GM18526 (cell line): ENCODE results near the gene KRT77.

Experiments
- POLR2A ChIP-seq: IDR thresholded peaks from 3 replicates; pipeline ENCODE4 v1.6.1; 2011; ENCODE audit not compliant: insufficient read length; ENCODE audit errors: extremely low read depth

The KRT77 gene

GRCh38 chr12:52699373-52699772, 4.0 kb downstream of the KRT77 start:
- TF ChIP-seq POLR2A, result no peak

- TF ChIP-seq POLR2A, result no peak
Observed at GRCh38 chr12:52698651-52699340, 4.5 kb downstream of the KRT77 start.

DNA sequence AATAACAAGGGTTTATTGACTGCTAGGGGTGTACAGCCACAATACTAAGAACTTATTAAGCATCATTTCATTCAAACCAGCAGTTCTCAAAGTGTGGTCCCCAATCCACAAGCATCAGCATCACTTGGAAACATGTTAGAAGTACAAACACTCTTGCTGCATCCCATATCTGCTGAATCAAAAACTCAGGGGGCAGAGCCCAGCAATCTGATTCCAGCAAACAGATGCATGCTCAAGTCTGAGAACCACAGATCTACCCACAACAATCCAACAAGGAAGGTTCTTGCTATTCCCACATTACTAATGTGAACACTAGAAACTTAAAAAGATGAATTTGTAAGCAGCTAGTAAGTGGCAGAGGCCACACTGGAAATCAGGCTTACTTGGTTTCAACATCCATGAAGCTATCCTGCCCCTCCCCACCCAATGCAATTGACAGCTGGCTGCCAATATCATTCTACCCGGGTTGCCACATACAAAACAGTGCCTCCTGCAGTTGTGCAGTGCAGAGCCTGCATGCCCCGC, 6.2 kb downstream of the KRT77 start:
- no peak for TF ChIP-seq POLR2A

DNA sequence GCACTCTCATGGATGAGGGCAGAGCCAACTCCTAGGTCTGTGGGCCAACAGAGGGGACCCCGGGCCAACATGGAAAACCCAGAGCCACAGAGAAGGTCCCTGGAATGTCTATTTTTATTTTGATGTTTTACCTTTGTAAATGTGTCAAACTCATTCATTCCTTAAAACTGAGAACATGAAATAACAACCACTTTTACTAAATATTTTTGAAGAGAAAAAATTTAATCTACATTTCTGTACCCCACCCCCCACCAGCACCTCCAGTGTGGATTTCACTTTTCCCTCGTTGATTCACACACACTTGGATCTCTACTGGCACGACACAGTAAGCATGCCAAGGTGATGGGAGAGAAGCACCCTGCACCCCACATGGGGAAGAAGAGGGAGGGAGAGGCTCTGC, 6.7 kb downstream of the KRT77 start:
- TF ChIP-seq POLR2A, result no peak

DNA sequence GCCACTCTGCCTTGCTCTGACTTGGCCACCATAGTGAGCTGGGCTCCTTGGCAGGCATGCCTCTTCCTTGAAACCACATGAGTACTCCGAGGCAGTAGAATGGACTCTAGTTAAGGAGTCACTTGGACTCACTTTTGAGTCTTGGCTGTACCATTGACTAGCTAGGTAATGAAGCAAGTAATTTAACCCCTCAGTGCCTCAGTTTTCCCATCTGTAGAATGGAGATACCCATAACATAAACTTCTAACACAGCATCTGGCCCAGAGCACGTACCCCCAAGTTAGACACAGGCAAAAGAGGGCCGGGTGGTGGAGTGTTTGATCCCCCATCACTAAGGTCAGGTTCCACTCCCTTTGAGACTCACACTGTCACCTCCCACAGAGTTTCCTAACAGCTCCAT, 8.3 kb downstream of the KRT77 start:
- TF ChIP-seq POLR2A, result no peak

DNA sequence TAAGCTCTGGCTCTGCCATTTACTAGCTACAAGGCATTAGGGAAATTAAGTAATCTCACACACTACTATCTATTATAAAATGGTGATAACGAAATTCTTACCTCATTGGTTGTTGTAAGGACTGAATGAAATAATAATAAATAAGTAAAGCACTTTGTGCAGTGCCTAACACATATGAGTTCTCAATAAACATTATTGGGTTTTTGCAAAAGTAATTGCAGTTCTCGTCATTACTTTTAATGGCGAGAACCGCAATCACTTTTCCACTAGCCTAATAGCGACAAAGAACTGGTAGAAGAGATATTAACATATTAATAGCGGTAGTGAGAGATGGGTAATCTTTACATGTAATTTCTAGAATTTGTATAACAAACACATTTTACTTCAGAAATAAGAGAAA, 9.2 kb downstream of the KRT77 start:
- no peak for TF ChIP-seq POLR2A

DNA sequence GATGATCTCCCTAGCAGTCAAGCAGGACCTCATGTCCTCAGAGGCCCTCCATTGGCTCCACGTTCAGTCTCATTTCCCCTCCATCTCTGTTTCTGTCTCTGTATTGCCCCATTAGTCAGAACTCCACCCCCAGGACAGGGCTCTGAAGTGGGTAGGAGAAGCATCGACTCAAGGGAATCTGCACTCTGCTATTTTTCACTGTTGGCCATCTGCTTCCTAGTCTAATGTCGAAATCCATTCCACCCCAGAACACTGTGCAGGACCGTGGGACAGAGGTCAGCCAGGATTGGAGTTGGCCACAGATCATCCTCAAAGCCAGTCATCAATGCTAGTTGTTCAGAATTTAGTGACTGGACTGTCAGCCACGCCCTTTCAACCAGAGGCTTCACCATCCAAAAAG, 10.1 kb downstream of the KRT77 start:
- TF ChIP-seq POLR2A, result no peak

- TF ChIP-seq POLR2A, result no peak
Observed at GRCh38 chr12:52692254-52692653, 11.1 kb downstream of the KRT77 start.

DNA sequence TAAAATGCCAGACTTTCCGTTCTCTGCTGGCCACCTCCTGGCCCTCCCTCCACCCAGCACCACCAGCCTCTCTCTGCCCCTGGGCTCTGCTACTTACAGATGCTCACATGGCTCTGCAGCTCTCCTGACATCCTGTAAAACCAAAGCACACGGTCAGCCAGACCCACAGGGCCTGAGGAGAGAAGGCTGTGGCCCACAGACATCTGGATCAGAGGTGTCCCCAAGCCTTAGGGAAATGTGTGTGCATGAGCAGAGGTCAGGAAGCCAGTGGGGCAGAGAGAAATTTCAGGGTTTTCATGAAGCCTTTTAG, 11.5 kb downstream of the KRT77 start:
- no peak for TF ChIP-seq POLR2A

- TF ChIP-seq POLR2A, result no peak
Observed at GRCh38 chr12:52691076-52691840, 12.1 kb downstream of the KRT77 start.

DNA sequence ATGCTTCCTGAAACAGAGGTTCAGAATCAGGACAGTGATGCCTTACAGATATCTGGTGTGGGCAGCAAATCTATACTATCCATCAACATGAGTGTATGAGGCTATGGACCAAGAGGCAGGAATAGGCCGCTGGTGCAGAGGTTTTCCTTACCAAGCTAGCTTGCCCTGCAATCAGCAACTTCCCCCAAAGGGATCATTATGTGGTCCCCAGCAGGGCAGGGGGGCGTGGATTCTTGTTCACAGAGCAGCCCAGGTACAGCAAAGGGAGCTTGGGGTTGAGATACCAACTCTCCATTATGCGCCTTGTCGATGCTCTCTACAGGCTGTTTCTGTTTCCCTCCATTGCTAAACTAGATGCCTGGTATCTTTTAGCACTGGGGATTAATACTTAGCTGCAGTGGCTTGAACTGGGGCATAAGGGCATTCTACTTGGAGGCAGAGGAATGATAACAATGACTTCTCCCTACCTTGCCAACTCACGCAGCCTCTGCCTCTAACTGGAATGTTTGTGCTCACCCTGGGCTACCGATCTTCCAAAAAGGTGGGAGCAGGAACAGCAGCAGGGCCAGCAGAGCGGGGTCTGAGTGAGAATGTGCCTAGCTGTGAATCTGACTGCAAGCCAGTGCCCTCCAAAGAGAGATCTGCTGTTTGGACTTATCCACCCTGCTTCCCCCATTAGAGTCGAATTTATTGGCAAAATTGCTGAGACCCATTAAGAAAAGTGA, 12.8 kb downstream of the KRT77 start:
- TF ChIP-seq POLR2A, result no peak

DNA sequence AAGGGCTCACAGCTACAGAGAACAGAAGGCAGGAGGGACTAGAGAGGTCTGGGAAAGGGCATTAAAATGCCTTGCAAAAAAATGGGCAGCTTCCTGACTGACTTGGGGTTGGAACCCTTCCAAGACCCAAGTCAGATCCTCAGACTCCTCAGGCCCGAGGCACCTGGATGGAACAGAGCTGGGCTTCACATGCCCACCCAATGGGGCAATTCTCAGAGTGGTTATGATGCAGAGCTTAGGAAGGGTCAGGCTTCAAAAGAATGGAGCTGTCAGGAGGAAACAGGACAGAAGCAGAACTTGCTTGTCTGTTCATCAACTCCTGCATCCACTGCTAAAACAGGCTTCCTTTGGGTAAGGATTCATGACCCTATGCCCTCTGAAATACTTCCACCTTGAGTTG, 13.4 kb downstream of the KRT77 start:
- no peak for TF ChIP-seq POLR2A

DNA sequence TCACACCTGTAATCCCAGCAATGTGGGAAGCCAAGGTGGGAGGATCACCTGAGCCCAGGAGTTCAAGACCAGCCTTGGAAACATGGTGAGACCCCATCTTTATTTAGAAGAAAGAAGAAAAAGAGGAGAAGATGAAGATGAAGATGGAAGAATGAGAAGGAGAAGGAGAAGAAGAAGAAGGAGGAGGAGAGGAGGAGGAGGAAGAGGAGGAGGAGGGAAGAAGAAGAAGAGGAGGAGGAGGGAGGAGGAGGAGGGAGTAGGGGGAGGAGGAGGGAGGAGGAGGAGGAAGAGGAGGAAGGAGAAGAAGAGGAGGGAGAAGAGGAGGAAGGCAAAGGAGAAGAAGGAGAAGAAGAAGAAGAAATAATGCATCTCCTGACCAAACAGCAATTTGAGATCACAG, 14.1 kb downstream of the KRT77 start:
- TF ChIP-seq POLR2A, result no peak

GRCh38 chr12:52688481-52688880, 14.8 kb downstream of the KRT77 start:
- no peak for TF ChIP-seq POLR2A

DNA sequence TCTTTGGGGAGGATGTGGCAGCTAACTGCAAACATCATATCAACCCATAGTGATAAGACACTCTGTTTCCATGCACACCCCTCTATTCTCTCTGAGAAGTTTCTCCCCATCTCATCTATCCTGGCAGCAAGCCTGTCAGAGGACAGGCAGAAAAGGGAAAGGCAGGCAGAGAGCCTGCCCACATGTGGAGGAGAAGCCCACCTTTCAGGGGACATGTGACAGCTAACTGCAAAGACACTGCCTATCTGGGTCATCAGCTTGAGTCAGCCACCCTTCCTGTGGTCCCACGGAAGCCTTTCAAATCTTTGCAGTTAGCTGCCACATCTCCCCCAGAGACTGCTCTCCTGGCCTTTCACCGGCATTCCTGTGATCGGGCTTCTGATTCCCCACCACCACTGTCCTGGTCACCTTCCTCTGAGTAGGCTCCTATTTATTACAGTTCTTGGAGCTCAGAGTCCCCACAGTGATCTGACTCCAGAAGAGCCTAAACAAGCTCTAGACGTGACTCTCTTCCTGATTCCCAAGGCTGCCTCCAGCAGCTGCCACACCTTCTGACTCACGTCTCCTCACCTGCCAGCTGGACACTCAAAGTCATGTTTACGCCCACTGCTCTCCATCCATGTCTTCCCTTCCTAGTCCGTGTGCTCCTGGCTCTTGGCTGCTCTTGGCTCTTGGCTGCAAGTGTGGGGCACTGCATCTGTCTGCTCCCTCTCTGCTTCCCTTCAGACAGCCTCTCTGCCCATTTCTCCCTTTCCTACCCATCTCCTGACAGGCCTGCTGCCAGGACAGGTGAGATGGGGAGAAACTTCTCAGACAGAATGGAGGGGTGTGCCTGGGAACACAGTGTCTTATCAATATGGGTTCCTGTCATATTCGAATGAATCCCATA, 15.6 kb downstream of the KRT77 start:
- no peak for TF ChIP-seq POLR2A
